Inflammatory macrophage treated with lipopolysaccharide for 1 hour (primary cell): ENCODE results near the gene SMYD1.

Experiments
- DNase-seq, 2 donors: peaks; one replicate each; pipeline ENCODE4 v3.0.0-alpha.2; 2020 to 2022

The SMYD1 gene

GRCh38 chr2:88123975-88124917 lies 56.6 kb downstream of the SMYD1 start:
- DNase-seq: no peak

DNA sequence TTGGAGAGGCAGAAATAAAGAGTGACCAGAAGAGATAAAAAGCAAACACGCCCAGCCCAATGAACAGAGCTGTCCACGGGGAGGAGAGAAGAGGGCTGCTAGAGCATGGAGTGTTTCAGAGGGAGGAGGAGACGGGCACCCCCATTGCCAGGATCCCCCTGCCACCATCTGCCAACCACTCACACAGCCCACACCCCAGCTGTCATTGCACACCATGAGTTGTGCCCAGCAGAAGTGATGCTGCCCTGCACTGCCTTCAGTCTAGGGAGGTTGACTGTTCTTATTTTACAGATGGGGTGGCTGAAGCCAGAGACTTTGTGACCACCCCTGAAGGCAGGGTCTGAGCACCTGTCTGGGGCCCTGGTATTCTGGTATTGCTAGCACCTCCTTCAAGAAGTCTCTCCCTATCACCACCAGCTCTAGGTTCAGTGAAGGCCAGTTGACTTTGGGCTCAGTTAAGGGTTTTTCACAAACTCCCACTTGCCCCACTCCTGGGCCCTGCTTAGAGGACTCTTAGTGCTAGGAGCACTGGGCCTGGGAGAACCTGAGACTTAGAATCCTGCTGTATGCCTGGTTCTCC lies 57.8 kb downstream of the SMYD1 start:
- no peak for DNase-seq

DNA sequence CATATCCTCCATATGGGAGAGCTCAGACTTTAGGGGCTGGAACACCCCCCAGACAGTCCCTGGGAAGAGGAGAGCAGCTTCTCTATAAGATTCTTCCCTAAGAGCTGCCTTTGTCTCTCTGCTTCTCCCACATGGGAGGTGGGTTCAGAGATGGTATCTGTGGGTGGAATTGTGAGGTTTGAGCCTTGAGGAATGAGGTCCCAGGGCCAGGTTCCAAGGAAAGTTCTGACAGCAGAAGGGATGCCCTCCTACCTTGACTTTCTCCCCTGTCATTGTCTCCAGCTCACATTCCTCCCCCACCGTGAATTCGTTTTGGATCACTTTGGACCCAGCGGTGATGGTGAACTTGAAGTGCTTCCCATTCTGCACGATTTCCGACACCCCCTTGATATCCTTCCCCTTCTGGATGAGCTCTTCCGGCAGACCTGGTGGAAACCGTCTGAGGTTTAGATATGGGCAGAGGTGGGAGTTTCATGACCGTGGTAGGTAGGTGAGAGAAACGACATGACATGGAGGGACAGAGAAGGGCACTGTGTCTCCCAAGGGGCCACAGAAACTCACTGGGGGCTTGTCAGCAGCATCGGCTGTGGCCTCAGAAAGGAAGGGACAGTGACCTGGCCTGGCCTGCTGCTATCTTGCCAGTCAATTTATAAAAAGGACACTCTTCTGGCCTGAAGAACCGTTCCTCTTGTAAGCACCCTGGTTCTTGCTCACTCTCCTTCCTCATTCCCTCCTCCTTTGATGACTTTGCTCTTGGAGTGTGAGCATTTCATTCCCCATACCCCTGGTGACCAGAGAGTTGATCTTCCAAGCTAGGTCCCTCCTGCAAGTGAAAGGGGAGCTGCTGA lies 58.5 kb downstream of the SMYD1 start:
- no peak for DNase-seq

DNA sequence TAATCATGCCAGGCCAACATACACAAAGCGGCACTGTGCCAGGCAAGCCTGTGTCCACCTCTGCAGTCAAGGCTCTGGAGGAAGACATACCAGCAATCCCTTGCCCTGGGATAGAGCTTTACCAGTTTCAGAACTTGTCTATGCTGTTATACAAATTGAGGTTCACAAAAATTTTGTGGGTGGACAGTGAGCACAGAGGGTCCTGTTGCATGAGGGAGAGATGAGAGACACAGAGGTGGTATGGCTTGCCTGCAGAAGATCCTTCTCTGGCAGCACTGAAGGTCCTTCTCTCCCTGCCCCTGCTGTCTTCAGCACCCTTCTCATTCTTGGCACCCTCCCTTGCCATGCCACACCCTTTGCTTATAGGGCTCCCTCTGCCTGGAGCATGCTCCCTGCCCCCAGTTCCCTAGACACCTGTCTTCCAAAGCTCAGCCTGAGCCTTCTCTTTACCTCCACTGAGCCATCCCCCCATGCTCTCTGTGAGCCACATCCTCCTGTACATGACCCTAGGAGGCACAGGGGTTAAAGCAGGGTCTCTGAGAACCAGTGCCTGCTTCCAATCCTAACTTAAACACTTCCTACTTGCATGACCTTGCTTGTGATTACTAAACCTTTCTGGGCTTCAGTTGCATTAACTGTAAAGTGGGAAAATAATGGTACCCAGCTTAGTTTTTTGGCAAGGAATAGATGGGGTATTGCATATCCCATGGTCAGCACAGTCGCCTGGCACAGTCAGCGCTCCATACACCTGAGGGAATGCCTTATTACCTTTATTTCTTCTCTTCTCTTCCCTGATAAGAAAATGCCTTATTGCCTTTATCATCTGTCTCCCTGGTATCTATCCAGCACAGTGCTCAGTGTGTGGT lies 59.4 kb downstream of the SMYD1 start:
- no peak for DNase-seq

GRCh38 chr2:88127638-88127887 lies 59.9 kb downstream of the SMYD1 start:
- no peak for DNase-seq

GRCh38 chr2:88127888-88128653 lies 60.4 kb downstream of the SMYD1 start, which contains the start of gene FABP1:
Gene FABP1, minus strand, starts transcription at chr2:88128062. Its CDS starts 45 bp downstream, at chr2:88128017.
- DNase-seq: no peak

GRCh38 chr2:88128654-88129312 lies 61.2 kb downstream of the SMYD1 start:
- no peak for DNase-seq

GRCh38 chr2:88129313-88129959 lies 61.8 kb downstream of the SMYD1 start:
- no peak for DNase-seq

- DNase-seq: no peak
Measured at GRCh38 chr2:88131201-88131998, 63.8 kb downstream of the SMYD1 start.

DNA sequence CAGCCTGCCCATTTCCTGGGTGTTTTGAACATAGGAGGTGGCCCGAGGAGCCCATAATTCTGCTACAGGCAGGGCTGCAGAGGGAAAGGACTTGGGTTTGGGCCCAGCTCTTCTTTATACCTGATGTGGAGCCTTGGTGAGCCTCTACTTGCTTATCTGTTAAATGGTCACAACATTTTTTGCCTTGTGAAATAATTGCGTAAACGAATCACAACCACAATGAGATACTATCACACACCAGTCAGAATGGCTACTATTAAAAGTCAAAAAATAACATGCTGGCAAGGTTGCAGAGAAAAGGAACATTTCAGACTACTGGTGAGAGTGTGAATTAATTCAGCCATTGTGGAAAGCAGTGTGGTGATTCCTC lies 64.4 kb downstream of the SMYD1 start:
- no peak for DNase-seq

DNA sequence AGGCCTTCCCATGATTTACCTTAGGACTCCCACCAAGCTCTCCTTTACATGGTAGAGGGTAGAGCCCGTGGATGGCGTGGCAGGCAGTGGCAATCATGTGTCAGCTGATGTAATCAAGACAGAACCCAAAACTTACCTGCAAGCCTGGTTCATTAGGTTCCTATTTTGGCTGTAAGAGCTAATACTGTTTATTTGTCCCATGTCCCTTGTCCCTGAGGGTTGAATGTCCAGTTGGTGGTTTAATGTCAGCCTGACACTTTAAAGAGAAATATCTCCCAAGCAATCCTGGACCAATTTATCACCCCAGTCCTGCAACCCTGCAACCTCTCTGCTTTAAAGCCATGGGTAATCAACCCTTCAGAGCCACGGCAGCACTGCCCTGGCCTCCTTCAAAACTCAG lies 66.2 kb downstream of the SMYD1 start:
- no peak for DNase-seq

- no peak for DNase-seq
Measured at GRCh38 chr2:88136817-88137216, 69.2 kb downstream of the SMYD1 start.

DNA sequence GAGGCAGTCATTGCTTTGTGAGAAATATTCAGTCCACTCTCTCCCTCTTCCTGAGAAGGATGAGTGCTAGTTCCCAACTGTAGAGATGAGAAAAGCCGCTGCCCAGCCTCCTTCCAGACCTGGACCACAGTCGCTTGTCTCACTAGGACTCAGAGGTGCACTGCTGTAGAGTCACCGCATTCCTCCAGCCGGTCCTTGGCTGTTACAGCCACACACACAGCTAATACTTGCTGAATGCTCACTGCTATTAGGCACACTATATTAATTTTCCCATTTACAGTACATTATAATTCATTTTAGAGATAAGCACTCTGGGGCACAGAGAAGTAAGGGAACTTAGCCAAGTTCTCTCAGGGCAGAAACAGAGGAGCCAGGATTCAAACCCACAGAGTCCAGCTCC lies 70.2 kb downstream of the SMYD1 start:
- DNase-seq: no peak

DNA sequence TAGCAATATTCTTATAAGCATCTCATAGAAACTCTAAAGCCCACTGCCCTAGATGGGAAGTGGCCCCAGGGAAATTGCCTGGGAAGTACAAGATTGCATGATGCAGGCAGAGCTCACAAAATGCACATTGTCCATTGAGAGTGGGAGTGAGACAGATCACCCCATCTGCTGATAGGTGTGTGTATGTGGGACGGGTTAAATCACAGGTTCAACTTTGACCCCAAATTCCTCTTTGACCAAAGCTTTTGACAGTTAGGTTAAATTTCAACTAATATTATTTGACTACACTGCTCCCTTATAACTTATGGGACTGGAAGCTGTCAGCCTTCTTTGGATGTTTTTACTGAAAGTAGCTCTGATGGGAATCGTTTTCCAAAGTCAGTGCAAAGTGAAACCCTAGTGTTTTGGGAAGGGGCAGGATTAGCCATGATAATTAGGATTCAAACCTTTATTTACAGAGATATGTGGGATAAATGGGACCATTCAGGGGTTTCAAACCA lies 71.6 kb downstream of the SMYD1 start:
- peak; percentile 2 to 24 for DNase-seq

- no peak for DNase-seq
Measured at GRCh38 chr2:88139804-88140203, 72.2 kb downstream of the SMYD1 start.

DNA sequence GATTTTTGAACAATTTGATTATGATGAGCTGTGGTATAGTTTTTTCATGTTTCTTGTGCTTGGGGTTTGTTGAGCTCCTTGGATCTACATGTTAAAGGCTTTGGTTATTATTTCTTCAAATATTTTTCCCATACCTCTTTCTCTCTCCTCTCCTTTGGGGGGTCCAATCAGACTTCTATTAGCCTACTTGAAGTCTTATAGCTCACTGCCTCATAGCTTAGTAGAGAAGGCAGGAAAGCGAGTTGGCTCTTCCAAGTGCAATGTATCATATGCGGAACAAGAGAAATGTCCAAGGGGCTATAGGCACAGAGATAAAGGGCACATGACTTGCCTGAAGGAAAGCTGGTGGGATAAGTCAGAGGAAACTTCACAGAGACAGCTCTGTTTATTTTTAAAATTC lies 74.3 kb downstream of the SMYD1 start:
- DNase-seq: no peak

- no peak for DNase-seq
Measured at GRCh38 chr2:88144271-88144670, 76.6 kb downstream of the SMYD1 start.

- no peak for DNase-seq
Measured at GRCh38 chr2:88144914-88145497, 77.4 kb downstream of the SMYD1 start.

- no peak for DNase-seq
Measured at GRCh38 chr2:88146590-88146989, 79.0 kb downstream of the SMYD1 start.
